GM21447 (cell line): ENCODE results near the gene ARMC2.

Experiments used
- ATAC-seq: cut with Tn5 transposase; IDR thresholded peaks from one replicate; pipeline ENCODE4 v1.9.1; 2021; ENCODE audit not compliant: unreplicated experiment

ARMC2 gene

DNA sequence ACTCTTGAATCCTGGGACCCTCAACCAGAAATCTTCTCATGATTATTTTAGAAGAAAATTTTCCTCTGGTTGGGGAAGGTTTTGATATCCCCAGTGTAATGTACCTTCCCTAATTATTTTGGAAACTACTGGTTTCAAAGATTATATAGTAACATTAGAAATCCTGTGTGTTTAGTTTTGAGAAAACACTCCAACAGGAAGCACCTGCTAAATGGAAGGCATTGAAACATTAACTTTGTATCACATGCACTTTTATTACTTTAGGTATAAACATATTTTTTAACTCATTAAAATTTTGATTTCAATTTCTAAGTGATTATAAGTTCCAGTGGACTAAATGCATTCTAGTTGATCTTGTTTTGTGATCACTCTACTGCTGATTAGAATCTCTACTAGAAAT, 137.1 kb downstream of the ARMC2 start:
- ATAC-seq, result no peak

GRCh38 chr6:108987156-108987555, 138.9 kb downstream of the ARMC2 start:
- ATAC-seq, result no peak

- no peak for ATAC-seq
Observed at GRCh38 chr6:108988296-108988695, 140.1 kb downstream of the ARMC2 start.

GRCh38 chr6:108988765-108989164, 140.5 kb downstream of the ARMC2 start:
- no peak for ATAC-seq

- no peak for ATAC-seq
Observed at GRCh38 chr6:108989700-108990099, 141.5 kb downstream of the ARMC2 start.

DNA sequence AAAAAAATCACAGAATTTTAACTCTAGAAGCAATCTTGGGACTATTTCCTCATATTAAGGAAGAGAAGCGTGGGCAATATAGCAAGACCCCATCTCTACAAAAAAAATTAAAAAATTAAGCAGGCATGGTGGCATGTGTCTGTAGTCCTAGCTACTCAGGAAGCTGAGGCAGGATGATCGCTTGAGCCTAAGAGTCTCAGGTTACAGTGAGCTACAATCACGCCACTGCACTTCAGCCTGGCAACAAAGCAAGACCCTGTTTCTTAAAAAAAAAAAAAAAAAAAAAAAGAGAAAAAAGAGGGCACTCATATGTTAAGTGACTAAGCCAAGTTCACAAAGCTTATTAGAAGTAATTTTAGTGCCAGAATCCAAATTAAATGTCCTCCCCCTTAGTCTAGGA, 145.7 kb downstream of the ARMC2 start:
- no peak for ATAC-seq

- no peak for ATAC-seq
Observed at GRCh38 chr6:108995296-108995695, 147.1 kb downstream of the ARMC2 start.

DNA sequence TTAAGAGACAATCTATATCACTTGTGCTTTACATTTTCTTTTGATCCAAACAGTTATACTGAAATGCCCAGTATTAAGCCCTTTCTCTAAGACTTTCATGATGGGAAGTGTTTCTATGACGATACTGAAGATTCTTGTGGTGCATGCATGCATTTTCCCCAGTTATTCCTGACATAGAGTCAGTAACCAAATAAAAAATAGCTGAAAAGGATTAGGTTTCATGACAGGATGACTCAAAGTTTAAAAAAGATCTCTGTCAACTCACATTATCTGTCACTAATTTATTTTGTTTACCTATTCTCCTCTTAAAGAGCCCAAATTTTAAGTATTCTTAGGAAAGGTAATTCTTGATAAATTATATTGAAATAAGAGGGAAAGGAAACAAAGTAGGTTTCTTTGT, 148.0 kb downstream of the ARMC2 start:
- no peak for ATAC-seq

DNA sequence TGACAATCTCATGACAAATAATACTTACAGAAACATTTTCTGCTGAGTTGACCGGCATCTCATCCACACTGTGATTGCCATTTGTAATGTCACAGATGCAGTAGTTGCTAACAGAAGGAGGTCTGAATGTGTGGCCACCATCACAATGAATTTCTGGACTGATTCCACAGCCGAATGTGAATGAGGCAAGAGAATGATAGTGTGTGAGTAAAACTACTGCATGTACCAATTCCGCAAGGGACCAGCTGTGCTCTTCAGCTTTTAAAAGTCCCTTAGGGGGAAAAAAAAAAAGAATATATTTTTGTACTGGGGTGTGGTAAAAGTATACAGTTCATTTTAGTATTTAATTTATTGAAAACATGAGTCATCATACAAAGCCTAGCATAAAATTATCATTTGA, 150.3 kb downstream of the ARMC2 start:
- no peak for ATAC-seq

GRCh38 chr6:108999428-108999827, 151.2 kb downstream of the ARMC2 start:
- ATAC-seq, result no peak

GRCh38 chr6:109000289-109000688, 152.1 kb downstream of the ARMC2 start:
- ATAC-seq, result no peak

GRCh38 chr6:109001291-109001894, 153.2 kb downstream of the ARMC2 start:
- no peak for ATAC-seq

GRCh38 chr6:109002051-109002697, 154.0 kb downstream of the ARMC2 start:
- no peak for ATAC-seq

DNA sequence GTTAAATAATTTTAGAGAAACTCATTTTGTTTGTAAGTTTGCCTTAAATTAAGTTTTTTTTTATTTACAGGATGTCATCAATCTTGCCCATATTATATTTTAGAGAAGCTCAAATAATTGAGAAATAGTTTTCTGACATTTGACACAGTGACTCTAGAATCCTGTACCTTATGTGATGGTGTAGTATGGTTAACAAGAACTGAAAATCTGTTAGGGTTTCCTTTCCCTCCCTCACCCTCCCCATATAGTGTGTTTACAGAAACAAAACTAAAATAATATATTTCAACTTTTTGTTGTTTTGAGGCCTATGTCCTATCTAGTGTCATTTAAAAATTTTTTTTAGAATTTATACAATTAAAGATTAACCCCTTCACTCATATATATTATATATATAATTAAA, 154.7 kb downstream of the ARMC2 start:
- no peak for ATAC-seq

- no peak for ATAC-seq
Observed at GRCh38 chr6:109006818-109007217, 158.6 kb downstream of the ARMC2 start.

DNA sequence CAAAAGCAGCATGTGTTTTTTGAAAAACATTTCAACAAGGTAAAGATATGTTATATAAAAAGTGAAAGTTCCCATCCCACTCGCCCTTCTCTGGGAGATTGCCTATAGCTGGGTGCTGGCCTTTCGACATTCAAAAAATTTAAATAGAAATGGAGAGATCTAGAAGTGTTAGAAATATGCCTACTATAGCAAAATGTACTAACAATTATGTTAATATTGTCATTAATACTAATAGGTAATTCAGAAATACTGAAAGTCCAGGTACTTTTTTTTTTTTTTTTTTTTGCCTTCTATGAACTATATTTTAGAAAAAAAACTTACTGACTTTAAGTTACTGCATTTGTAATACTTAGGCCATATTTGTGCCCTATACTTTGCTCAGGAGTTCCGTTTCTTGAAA, 159.3 kb downstream of the ARMC2 start:
- no peak for ATAC-seq

GRCh38 chr6:109008054-109008453, 159.8 kb downstream of the ARMC2 start:
- no peak for ATAC-seq

- peak; percentile 15 for ATAC-seq
Observed at GRCh38 chr6:109008537-109009235, 160.5 kb downstream of the ARMC2 start.

GRCh38 chr6:109009236-109009961, 161.2 kb downstream of the ARMC2 start:
- peak; percentile 86 for ATAC-seq

DNA sequence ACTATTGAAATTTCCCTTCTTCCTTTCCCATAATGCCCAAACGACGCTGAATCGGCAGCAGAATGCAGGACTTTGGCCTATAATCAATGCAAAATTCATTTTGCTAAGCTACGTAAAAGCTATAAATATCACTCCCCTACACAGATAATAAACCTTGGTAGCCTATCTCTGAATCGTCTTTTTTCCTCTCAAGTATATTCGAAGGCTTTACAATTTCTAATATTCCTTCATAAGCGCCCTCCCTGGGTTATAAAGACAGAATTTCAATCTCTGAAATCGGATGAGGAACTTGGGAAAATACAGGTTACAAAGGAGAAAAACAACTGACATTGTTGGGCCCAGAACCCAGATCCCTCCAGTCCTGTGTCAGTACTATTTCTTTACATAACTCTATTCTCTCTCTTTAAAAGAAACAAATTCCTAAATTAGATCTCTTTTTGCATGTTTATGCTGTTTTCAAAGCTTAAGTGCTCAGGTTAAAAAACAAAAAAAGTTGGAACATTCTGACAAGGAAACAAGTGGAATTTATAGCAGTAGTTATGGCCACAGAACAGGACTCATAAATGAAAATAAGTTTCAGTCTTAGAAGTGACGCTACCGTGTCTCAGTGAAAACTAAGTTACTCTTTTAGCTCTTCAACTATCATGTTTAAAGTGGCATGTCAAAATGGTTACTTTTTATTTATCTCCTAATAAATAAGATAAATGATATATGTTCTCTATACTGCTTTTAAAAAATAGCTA, 161.9 kb downstream of the ARMC2 start:
- ATAC-seq, result no peak

GRCh38 chr6:109010705-109011102, 162.5 kb downstream of the ARMC2 start:
- no peak for ATAC-seq
